HepG2 (cell line): ENCODE results near the gene NEDD4L. TPM values are rescaled to one million over a fixed set of nuclear protein-coding genes. Genes with fewer than 3 reads are reported as not detected.

ENCODE experiments used
- ATAC-seq: fragments of 200-7000 bp; cut with Tn5 transposase; 3 replicates; pipeline ENCODE4 v1.9.1; 2020; ENCODE audit warnings: mild to moderate bottlenecking, moderate library complexity
- BruUV-seq: library from RNA; stranded (reverse); fragments of 400-500 nt; replicated peaks from 2 replicates; lab custom pipeline; 2021; lab: Mats Ljungman, UMichigan
- CTCF ChIA-PET: fragments of 300-600 bp; formaldehyde crosslinking; extraction: SDS; loops from one replicate; lab custom pipeline; 2021; ENCODE audit warnings: low total read pairs, inconsistent platforms, low intra/inter-chr PET ratio; lab: Yijun Ruan, JAX
- POLR2A ChIA-PET: fragments of 350-600 bp; sonication (Branson Sonifier 250); formaldehyde crosslinking; loops from one replicate; lab custom pipeline; 2020; ENCODE audit warnings: antibody characterized with exemption, inconsistent platforms; lab: Yijun Ruan, JAX
- DNase-seq: peaks from one replicate; pipeline ENCODE4 v3.0.0-alpha.2; 2015; ENCODE audit warnings: low spot score
- FAIRE-seq: peaks from 3 replicates; lab custom pipeline; 2011; peaks lifted over from hg19 to GRCh38; lab: Jason Lieb, UNC
- H2AFZ ChIP-seq: one replicate; pipeline ENCODE4 v1.6.1; 2011; ENCODE audit warnings: low read length, inconsistent platforms
- H3K27ac ChIP-seq: fragments of 300-600 bp; 3 replicates; pipeline ENCODE4 v1.8.0; 2011; ENCODE audit warnings: mixed run types, mild to moderate bottlenecking, mixed read lengths, low read length, inconsistent platforms; ENCODE audit not compliant: insufficient read depth; ENCODE audit errors: extremely low read length
- H3K27me3 ChIP-seq, 2 experiments: fragments of 200-600 bp in 1 of 2; 2 replicates in 1 of 2; 3 replicates in 1 of 2; pipeline versions ENCODE4 v1.6.0 to v1.8.0; 2011; ENCODE audit warnings: low read length in 2 of 2, mild to moderate bottlenecking in 2 of 2, moderate library complexity in 2 of 2, inconsistent platforms in 1 of 2; ENCODE audit not compliant: insufficient read depth in 2 of 2, control insufficient read depth in 1 of 2
- H3K36me3 ChIP-seq, 2 experiments: fragments of 200-600 bp in 1 of 2; replicated peaks in 1 of 2; 2 replicates in 1 of 2; 3 replicates in 1 of 2; pipeline versions ENCODE4 v1.5.1 to v1.8.0; 2011; ENCODE audit warnings: low read length in 2 of 2, inconsistent platforms in 1 of 2; ENCODE audit not compliant: insufficient read depth in 2 of 2, control insufficient read depth in 1 of 2
- H3K4me1 ChIP-seq: 2 replicates; pipeline ENCODE4 v1.5.1; 2012; ENCODE audit warnings: low read length, inconsistent platforms; ENCODE audit not compliant: insufficient read depth
- H3K4me2 ChIP-seq: 2 replicates; pipeline ENCODE4 v1.6.0; 2011; ENCODE audit warnings: low read depth, low read length, inconsistent platforms
- H3K4me3 ChIP-seq, 3 experiments: fragments of 200-600 bp in 1 of 3; sonication (generic), shearing (Covaris generic) in 1 of 3; replicated peaks in 1 of 3; 2 replicates each; pipeline ENCODE4 v1.5.1; 2011 to 2016; ENCODE audit warnings: low read length in 3 of 3, inconsistent platforms in 2 of 3, low read depth in 2 of 3, mild to moderate bottlenecking in 2 of 3, control low read depth in 1 of 3, mixed read lengths in 1 of 3; ENCODE audit not compliant: insufficient read depth in 1 of 3
- H3K79me2 ChIP-seq: one replicate; pipeline ENCODE4 v1.6.1; 2011; ENCODE audit warnings: low read length, inconsistent platforms; ENCODE audit not compliant: insufficient read depth
- H3K9ac ChIP-seq: 2 replicates; pipeline ENCODE4 v1.6.0; 2011; ENCODE audit warnings: mild to moderate bottlenecking, low read depth, low read length, inconsistent platforms; ENCODE audit not compliant: insufficient read depth
- H3K9me3 ChIP-seq: 2 replicates; pipeline ENCODE4 v1.5.1; 2012; ENCODE audit warnings: mild to moderate bottlenecking, low read length
- H4K20me1 ChIP-seq: 2 replicates; pipeline ENCODE4 v1.6.0; 2011; ENCODE audit warnings: inconsistent platforms, mild to moderate bottlenecking, low read length, moderate library complexity; ENCODE audit not compliant: insufficient read depth
- ARNTL ChIP-seq: sonication (generic); formaldehyde crosslinking; IDR thresholded peaks from 2 replicates; pipeline ENCODE4 v1.4.0; 2020; ENCODE audit warnings: mild to moderate bottlenecking, missing genetic modification reagents
- BCL3 ChIP-seq: sonication (generic); formaldehyde crosslinking; IDR thresholded peaks from 2 replicates; pipeline ENCODE4 v1.5.1; 2020; ENCODE audit warnings: mild to moderate bottlenecking, missing genetic modification reagents, moderate library complexity
- CBX2 ChIP-seq, 2 experiments: fragments of 200-600 bp in 1 of 2; sonication (generic); formaldehyde crosslinking in 1 of 2; IDR thresholded peaks; 2 replicates each; pipeline versions ENCODE4 v1.7.0 to v1.8.1; 2018 to 2022; ENCODE audit warnings: low read depth in 2 of 2, low read length in 1 of 2, mild to moderate bottlenecking in 1 of 2, missing genetic modification reagents in 1 of 2
- FOSL1 ChIP-seq: sonication (generic); formaldehyde crosslinking; IDR thresholded peaks from 2 replicates; pipeline ENCODE4 v1.9.0; 2021; ENCODE audit warnings: missing genetic modification reagents, borderline replicate concordance
- GATAD1 ChIP-seq: IDR thresholded peaks from 2 replicates; pipeline ENCODE4 v1.6.1; 2016; ENCODE audit warnings: missing genetic modification reagents, missing compliant biosample characterization
- NFKBIZ ChIP-seq: IDR thresholded peaks from 2 replicates; pipeline ENCODE4 v1.6.1; 2018; ENCODE audit warnings: missing genetic modification reagents, missing compliant biosample characterization
- PHF21A ChIP-seq: sonication (generic); formaldehyde crosslinking; IDR thresholded peaks from 2 replicates; pipeline ENCODE4 v1.5.0; 2020; ENCODE audit warnings: mild to moderate bottlenecking, missing genetic modification reagents
- RBAK ChIP-seq: sonication (generic); formaldehyde crosslinking; IDR thresholded peaks from 2 replicates; pipeline ENCODE4 v1.5.1; 2020; ENCODE audit warnings: mild to moderate bottlenecking, missing genetic modification reagents
- SNAPC4 ChIP-seq: sonication (generic); formaldehyde crosslinking; IDR thresholded peaks from 2 replicates; pipeline ENCODE4 v1.4.0; 2020; ENCODE audit warnings: mild to moderate bottlenecking, missing genetic modification reagents
- SUZ12 ChIP-seq: fragments of 150-350 bp; IDR thresholded peaks from 2 replicates; pipeline ENCODE4 v1.6.1; 2014; ENCODE audit warnings: low read depth, low read length
- TAF1 ChIP-seq: sonication (generic); formaldehyde crosslinking; IDR thresholded peaks from 2 replicates; pipeline ENCODE4 v1.4.0; 2020; ENCODE audit warnings: missing genetic modification reagents
- TFAP4 ChIP-seq: sonication (generic); IDR thresholded peaks from 2 replicates; pipeline ENCODE4 v1.6.1; 2016; ENCODE audit warnings: low read depth, borderline replicate concordance
- ZNF3 ChIP-seq: IDR thresholded peaks from 2 replicates; pipeline ENCODE4 v1.7.0; 2017; ENCODE audit warnings: inconsistent platforms
- ZNF614 ChIP-seq: IDR thresholded peaks from 2 replicates; pipeline ENCODE4 v1.6.1; 2018; ENCODE audit warnings: missing biosample characterization, missing genetic modification reagents, inconsistent platforms, borderline replicate concordance
- ZNF710 ChIP-seq: sonication (generic); formaldehyde crosslinking; IDR thresholded peaks from 2 replicates; pipeline ENCODE4 v1.5.0; 2020; ENCODE audit warnings: mild to moderate bottlenecking, missing genetic modification reagents, borderline replicate concordance
- ZNF766 ChIP-seq: sonication (generic); formaldehyde crosslinking; IDR thresholded peaks from 2 replicates; pipeline ENCODE4 v1.5.0; 2020; ENCODE audit warnings: missing genetic modification reagents, borderline replicate concordance
- WGBS: methylation state at CpG from one replicate; pipeline ENCODE4 v1.1.6; 2017; ENCODE audit warnings: low lambda C conversion rate; 5-methylcytosine and 5-hydroxymethylcytosine counted together
- in situ Hi-C: cut with HindIII; loops from 2 replicates; pipeline ENCODE4 v1.10.0; 2017; ENCODE audit warnings: low pct_unique_long_range_greater_than_20kb; ENCODE audit not compliant: extremely low pct_ligation_motif_present
- intact Hi-C: fragments of 100-400 bp; cut with micrococcal nuclease; formaldehyde crosslinking; loops from one replicate; pipeline ENCODE4 v1.10.0; 2022; ENCODE audit not compliant: unreplicated experiment
- polyA plus RNA-seq, 8 experiments: library from polyadenylated mRNA; depleted of rRNA in 3 of 8; stranded (reverse) in 7 of 8; unstranded in 1 of 8; fragments of >200 nt; fragmentation: Illumina TruSeq in 4 of 8; extraction: Trizol in 4 of 8; gene quantifications; 2 replicates each; pipeline versions ENCODE4 v1.2.1 to v1.2.3, GENCODE V29; 2011 to 2016; ENCODE audit warnings: low read depth in 4 of 8, missing spikeins in 1 of 8, mixed read lengths in 1 of 8; ENCODE audit not compliant: insufficient read depth in 1 of 8
- total RNA-seq, 5 experiments: library from RNA; depleted of rRNA; stranded (reverse); fragments of >200 nt; fragmentation: Illumina TruSeq; extraction: Trizol; gene quantifications; 2 replicates each; pipeline ENCODE4 v1.2.3, GENCODE V29; 2016; ENCODE audit warnings: low read depth in 1 of 5

The NEDD4L gene
- total and polyA plus RNA-seq, 2 of the 13 experiments (the other 11 are each of a cell fraction or from before 2014, with no cell fraction given): 168 to 390 TPM

GRCh38 chr18:58320907-58321561, 277.0 kb downstream of the NEDD4L start:
- Histone ChIP-seq H3K4me3 (no peak overlapping the region), H3K27ac (no peak overlapping the region), H3K36me3 (peaks cover 13 to 50% of the 10 kb centered on the region in 2 experiments; a peak in 4 of 5 replicates), H3K27me3 (no peaks in the 10 kb centered on the region), H2AFZ (no peak overlapping the region), H3K9ac (no peak overlapping the region), H3K79me2 (peaks cover 19% of the 10 kb centered on the region), H3K9me3 (no peaks in the 10 kb centered on the region), H4K20me1 (no peaks in the 10 kb centered on the region), H3K4me2 (no peak overlapping the region), H3K4me1 (peaks cover 37% of the 10 kb centered on the region)
- FAIRE-seq: no peak
- ChIA-PET POLR2A (no interaction called here), CTCF (no interaction called here)
- intact Hi-C loops (no loop called here), in situ Hi-C loops (no loop called here)
- ATAC-seq: no peak; the same call in 2 of the 3 replicates
- DNase-seq: no peak
- no TSS peak for BruUV-seq
- 97% methylated on average over 3 of the region's 3 CpGs for WGBS
- no peak for TF ChIP-seq RBAK (CRISPR knock-in tag)
- no peak for TF ChIP-seq FOSL1 (CRISPR knock-in tag)
- no peak for TF ChIP-seq NFKBIZ (CRISPR knock-in tag)
- no peak for TF ChIP-seq CBX2 (IDR thresholded peaks at IDR 0.05; ENCODE audit: low read depth, low read length)
- no peak for TF ChIP-seq CBX2 (CRISPR knock-in tag; IDR thresholded peaks at IDR 0.05; ENCODE audit: low read depth)
- no peak for TF ChIP-seq BCL3 (CRISPR knock-in tag)
- TF ChIP-seq ARNTL (CRISPR knock-in tag): no peak
- no peak for TF ChIP-seq SUZ12
- TF ChIP-seq ZNF3 (CRISPR knock-in tag): no peak
- TF ChIP-seq SNAPC4 (CRISPR knock-in tag): no peak
- no peak for TF ChIP-seq TAF1
- no peak for TF ChIP-seq PHF21A (CRISPR knock-in tag)
- no peak for TF ChIP-seq ZNF710 (CRISPR knock-in tag)
- TF ChIP-seq GATAD1 (CRISPR knock-in tag): no peak
- no peak for TF ChIP-seq TFAP4
- no peak for TF ChIP-seq ZNF766 (CRISPR knock-in tag)
- TF ChIP-seq ZNF614 (CRISPR knock-in tag): no peak
